Measurements from ENCODE around the gene CALML4.
"Not testable (repeated sequence)": the region's sequence is repeated elsewhere in the genome, so short reads cannot be mapped to it uniquely, and the experiment has no call there.

Gene CALML4

DNA sequence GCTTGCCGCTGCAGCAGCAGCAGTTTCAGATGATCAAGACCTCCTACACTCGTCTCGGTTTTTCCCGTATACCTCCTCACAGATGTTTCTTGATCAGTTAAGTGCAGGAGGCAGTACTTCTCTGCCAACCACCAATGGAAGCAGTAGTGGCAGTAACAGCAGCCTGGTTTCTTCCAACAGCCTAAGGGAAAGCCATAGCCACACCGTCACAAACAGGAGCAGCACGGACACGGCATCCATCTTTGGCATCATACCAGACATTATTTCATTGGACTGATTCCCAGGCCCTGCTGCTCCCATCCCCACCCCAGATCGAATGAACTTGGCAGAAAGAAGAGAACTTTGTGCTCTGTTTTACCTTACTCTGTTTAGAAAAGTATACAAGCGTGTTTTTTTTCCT lies 17.6 kb downstream of the CALML4 start:
- DNase-seq, result no peak

DNA sequence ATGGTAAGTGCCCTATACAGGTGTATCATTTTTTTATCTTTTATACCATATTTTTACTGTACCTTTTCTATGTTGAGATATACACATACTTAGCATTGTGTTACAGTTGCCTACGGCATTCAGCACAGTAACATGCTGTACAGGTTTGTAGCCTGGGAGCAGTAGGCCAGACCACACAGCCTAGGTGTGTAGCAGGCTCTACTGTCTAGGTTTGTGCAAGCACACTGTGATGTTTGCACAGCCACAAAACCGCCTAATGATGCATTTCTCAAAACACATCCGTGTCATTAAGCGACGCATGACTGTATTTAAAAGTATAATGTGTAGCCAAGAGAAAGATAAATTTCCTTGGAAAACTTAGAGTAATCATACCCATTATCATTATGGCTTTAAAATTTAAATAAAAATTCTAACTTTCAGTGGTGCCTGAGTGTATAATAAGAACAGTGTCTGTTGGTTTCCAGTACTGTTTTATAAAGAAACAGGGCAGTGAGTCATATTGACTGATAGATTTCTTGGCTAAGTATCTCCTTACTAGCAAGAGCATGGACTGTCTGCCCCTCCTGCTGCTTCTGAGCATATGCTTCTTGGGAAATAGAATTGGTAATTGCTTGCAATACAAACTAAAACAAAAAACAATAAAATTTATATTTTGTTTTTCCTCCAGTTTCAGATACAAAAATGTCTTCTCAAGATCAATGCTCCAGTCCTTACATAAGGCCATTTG lies 18.3 kb downstream of the CALML4 start:
- no peak for DNase-seq

DNA sequence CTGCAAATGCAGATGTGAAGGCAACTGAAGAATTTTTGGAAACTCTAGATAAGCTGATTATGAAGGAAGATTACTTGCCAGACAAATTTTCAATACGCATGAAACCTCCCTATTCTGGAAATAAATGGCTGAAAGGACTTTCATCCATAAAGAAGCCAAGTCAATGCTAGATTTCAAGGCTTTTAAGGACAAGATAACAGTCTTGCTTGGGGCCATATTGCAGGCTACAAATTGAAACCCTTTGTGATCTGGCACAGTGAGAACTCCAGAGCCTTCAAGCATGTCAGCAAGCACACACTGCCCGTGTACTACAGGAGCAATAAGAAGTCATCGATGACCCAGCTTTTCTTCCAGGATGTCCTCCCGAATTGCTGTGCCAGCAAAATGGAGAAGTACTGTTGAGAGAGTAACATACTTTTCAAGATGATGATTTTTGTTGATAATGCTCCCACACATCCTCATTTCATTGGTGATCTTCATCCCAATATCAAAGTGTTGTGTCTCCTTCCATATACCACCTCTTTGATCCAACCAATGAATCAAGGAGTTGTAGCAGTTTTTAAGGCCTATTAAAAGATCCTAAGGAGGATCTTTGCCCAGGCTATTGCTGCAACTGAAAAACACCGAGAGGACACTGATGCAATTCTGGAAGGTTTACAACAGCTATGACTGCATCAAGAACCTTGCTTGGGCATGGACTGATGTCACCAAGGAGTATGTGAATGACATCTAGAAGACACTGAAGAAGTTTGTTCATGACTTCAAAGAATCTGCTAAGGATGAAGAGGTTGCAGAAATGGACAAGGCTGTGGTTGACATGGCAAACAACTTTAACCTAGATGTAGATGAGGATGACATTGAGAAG lies 20.3 kb downstream of the CALML4 start:
- no peak for DNase-seq

DNA sequence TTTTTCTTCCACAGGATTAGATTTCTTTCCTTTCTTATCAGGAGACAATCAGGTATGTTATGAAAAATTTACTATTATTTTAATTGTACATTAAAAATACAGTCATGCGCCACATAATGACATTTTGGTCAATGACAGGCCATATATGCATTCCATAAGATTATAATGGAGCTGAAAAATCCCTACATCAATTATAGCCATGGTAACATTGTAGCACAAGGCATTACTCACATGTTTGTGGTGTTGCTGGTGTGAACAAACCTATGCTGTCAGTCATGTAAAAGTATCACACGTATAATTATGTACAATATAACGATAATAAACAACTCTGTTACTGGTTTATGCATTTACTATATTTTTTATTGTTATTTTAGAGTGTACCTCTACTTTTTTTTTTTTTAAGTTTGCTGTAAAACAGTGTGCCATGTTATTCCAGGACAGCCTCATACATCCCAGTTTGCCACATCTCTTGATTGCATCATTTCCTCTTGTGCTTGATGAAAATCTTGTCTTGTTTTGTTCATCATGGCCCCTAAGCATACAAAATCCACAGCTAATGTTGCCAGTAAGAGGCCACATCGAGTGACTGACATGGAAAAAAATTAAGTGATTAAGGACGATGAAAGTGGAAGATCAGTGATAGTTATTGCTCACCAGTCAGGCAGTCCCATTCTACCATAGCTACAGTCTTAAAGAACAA lies 21.4 kb downstream of the CALML4 start:
- no peak for DNase-seq

DNA sequence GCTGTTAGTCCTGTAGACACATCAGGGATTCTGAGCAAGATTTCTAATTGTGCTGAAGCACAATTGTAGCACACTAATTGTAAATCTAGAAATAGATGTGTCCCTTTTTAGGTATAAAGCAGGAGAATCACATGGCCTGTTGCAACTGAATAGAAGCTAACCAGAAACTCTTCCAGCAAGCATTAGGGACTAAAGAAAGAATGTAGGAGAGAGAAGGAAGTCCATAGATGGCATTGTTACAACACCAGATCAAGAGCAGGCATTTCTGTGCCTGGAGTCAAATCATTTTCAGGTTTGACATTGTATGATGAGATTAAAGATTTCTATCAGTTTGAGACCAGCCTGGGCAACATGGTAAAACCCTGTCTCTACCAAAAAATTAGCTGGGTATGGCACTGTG lies 27.4 kb downstream of the CALML4 start:
- no peak for DNase-seq

DNA sequence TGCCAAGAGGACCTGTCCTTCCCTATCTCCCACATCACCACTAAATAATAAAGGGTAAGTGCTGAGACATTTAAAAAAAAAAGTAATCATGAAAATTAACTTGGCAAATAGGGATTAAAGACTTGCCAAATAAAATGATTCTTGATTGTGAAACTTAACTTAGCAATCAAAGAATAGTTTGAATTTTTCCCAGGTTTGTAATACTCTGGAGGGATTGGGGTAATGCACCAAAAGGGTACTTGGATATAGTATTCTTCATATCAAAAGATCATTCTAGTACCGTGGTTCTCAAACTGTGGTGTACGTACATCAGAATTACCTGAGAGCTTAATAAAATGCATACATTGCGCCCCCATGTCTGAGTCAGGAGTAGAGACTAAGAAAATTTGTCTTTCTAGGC lies 28.5 kb downstream of the CALML4 start:
- DNase-seq, result no peak

DNA sequence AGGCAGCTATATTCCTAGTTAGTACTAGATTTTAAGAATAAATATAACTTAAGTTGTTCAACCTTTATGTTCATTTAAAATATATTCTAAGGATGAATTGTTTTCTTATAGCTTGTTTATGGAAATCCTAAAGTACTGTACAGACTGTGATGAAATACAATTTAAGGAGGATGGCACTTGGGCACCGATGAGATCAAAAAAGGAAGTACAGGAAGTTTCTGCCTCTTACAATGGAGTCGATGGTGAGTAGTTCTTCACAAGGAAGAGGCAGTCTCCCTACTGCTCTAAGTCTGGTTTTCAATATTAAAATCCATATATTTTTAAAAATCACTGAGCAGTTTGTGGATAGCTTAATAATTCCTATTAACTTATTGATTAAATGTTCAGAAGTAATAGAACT lies 29.6 kb downstream of the CALML4 start:
- DNase-seq, result no peak

DNA sequence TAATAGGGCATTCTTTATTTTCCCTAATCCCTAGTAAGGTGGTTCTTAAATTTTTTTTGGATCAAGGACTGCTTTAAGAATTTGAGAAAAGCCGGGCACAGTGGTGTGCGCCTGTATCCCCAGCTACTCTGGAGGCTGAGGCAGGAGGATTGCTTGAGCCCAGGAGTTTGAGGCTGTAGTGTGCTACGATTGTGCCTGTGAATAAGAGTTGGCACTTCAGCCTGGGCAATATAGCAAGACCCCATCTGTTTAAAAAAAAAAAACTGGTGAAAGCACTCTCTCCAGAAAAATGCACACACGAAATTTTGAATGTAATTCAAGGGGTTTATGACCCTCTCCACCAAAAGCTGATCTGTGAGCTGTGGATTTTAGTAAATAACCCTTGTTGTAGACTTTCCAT lies 32.0 kb downstream of the CALML4 start:
- no peak for DNase-seq

DNA sequence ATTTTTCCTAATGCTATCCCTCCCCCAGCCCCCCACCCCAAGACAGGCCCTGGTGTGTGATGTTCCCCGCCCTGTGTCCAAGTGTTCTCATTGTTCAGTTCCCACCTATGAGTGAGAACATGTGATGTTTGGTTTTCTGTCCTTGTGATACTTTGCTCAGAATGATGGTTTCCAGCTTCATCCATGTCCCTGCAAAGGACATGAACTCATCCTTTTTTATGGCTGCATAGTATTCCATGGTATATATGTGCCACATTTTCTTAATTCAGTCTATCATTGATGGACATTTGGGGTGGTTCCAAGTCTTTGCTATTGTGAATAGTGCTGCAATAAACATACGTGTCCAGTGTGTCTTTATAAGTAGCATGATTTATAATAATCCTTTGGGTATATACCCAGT lies 33.1 kb downstream of the CALML4 start:
- not testable (repeated sequence) for DNase-seq

DNA sequence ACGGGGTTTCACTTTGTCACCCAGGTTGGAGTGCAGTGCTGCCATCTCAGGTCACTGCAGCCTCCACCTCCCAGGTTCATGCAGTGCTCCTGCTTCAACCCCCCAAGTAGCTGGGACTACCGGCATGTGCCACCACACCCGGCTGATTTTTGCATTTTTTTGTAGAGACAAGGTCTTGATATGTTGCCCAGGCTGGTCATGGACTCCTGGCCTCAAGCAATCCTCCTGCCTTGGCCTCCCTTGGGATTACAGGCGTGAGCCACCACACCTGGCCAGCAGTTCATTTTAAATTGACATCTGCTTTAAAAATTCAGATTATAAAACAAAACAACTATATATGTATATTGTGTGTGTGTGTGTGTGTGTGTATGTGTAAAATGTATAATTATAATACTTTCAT lies 38.3 kb downstream of the CALML4 start:
- DNase-seq, result no peak

DNA sequence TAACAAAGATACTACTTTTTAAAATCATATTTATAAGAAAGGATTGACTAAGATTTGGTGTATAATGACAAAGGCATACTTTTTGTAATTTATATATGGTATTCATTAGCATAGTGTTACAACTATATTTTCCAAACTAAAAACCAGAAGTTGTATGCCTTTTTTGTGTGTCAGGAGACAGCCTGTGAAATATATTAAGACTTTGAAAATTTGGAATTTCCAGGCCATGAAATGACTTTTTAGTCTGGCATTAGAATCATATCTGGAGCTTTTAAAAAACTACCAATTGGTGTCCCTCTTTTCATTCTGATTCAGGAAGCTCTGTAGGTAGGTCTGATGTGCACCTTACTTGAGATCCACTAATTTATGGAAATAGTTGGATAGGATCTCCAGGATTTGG lies 41.9 kb downstream of the CALML4 start:
- no peak for DNase-seq

DNA sequence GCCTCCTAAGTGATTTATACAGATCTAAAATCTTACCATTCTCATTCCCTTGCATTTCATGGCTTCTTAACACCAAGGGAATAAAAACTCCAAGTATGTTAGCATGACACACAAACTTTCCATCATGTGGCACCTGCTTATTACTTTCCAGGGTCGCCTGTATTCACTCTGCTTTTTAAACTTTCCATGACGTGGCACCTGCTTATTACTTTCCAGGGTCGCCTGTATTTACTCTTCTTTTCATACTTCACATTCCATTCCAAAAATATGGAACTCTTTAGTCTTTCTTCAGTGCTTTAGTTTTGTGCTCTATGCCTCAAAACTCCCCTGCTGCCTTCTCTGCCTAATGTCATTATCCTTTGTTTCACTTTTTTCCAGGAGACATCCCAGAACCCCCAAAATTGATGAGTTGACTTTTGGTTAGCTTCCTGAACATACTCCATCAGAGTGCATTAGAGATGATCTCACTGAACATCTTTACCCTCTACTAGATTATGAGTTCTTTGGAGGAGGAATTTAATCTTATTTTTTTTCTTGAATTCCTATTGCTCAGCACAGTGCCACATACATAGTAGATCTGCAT lies 47.0 kb downstream of the CALML4 start:
- no peak for DNase-seq

DNA sequence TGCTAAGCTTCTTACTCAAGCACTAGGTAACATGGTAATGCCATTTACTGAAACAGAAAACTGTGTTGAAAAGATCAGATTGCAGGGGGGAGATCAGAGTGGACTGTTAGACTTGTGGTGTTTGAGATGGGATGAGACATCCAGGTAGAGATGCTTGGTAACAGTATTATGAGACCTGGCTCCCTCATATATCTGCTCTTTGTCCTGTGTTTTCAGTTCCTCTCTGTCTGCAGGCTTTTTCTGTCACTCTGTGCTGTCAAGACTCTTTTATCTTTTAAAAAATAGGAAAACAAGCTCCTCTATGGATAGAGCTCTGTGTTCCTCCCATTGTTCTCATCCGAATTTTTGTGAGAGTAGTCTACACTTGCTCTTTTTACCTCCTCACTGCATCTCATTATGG lies 48.1 kb downstream of the CALML4 start:
- no peak for DNase-seq

DNA sequence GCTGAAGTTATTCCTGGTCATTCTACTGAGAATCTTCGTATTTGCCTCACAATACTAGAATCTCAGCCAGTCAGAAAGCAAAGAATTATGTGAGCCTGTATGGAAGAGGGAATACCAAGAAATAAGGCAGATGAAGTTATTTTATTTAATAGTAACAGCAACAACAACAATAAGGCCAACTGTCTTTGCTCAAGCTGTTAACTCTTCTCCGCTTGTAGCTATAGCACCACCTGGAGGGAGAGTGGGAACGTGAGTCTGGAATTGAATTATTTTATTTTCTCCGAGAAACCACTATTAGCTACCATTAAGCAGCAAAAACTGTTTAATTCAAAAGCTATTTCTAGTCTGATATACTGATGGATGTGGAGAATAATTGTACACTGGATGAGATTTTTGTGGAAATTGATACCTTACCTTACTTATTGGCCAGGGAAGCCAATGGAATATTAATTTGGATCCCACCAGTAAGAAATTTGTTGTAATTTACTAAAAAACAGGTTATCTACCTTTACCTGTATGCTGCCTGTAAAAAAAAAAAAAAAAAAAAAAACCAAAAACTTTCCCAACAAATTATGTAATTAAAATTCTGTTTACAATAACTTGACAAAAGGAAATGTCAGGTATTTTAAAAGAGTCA lies 50.1 kb downstream of the CALML4 start:
- peak; percentile 43 to 72 for DNase-seq

DNA sequence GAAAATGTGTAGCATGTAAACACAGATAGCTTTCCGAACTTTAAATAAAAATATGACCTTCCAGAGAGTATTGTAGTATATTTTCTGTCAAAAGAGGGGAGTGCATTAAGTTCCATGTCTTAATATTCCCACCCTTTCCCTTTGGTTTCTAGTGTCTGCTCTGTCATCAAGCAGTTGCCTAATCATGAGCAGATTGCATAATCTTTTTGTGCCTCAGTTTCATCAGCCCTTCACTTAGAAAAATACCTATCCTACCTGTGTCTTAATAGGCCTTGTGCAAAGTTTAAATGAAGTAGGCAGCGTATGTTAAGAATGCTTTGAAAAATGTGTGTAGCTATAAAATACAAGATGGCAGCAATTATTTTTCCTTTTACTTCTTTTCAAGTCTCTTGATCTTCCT lies 52.8 kb downstream of the CALML4 start:
- DNase-seq, result no peak

DNA sequence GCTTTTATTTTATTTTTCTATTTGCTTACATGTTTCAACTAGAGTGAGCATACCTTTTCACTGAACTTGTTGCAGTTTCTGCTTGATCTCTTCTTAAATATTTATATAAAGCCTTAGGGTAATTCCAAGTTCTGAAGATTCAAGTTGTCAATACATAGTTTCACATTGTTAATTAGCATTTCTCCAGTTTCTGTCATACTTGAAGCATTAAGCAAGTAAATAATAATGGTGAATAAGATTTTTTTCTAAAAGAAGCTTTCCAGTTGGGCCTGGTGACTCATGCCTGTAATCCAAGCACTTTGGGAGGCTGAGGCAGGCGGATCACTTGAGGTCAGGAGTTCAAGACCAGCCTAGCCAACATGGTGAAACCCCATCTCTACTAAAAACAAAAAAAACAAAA lies 53.9 kb downstream of the CALML4 start:
- no peak for DNase-seq

DNA sequence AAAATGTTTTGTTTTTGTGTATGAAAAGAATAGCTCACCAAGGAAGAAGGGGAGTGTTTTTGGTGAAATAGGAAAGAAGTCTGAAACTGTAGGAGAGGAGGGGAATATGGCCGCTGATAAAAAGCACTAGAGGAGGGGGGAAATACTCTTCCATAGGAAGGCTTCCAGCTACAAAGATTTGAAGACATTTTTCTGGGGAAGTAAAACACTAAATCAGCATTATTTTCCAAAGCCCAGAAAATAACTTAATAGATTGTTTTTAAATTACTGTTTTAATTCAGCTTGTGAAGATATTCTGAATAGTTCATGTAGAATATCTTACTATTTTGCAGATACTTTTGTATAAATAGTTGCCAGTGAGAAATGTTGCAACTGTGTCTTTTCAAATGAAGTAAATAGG lies 54.9 kb downstream of the CALML4 start:
- DNase-seq, result no peak

DNA sequence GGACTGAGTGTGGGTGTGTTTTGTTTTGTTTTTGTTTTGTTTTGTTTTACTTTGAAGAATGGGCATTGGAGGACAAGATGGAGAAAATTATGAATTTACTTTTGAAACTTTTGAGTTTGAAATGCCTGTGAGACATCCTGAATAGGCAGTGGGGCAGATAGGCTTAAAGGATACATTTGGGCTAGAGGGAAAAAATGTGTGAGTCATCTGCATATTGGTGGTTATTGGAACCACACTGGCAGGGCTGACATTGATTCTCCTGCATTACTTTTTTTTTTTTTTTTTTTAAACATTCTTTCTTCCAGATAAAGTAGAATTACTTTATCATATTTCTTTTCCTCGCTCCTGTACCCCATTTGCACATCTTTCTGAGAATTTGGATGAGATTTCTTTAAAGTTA lies 56.1 kb downstream of the CALML4 start:
- no peak for DNase-seq

DNA sequence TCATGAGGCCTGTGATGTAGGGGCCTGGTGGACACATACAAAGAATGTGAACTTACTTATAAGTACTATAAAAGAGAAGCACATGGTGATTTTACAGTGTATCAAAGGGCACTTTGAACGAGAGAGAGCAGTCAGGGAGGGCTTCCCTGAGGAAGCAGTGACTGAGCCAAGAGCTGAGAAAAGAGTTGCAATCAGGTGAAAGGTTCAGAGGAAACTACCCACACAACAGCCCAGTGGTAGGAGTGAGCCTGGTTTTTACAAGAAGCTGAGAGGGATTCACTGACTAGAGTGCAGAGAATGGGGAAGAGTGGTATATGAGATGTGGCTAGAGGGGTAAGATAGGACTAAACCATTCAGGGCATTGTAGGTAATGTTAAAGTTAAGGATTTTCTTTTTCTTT lies 57.1 kb downstream of the CALML4 start:
- no peak for DNase-seq

DNA sequence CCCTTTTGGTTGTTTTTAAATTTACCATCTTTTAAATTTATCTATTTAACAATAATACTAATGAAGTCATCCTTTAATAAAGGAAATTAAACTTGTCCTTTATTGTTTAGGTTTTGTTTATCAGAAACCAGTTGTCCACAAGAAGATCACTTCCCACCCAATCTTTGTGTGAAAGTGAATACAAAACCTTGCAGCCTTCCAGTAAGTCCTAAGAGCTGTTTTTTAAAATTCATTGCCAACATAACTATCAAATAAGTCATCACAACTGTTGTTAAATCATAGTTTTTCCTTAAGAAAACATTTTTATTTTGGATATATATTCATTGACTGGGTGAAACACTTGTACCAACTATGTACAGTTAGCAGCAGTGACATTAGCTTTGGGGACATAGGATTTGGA lies 59.4 kb downstream of the CALML4 start:
- no peak for DNase-seq

DNA sequence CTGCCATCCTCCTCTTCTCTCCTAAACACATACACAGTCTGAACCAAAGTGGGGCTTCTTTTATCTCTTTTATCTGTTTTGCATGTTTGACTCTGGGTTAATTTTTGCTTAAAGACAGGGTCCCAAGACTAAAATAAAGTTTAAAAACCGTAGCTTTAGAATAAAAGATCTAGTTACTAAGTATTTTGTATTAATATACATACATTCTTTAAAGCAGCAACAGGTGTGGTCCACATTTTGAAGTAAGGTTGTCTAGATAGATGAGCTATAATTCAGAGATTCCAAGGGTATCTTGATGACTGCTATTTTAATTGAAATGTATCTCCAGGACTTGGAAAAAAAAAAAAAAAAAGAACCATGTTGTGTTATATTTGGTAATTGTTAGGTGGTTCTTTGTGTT lies 61.3 kb downstream of the CALML4 start:
- no peak for DNase-seq

DNA sequence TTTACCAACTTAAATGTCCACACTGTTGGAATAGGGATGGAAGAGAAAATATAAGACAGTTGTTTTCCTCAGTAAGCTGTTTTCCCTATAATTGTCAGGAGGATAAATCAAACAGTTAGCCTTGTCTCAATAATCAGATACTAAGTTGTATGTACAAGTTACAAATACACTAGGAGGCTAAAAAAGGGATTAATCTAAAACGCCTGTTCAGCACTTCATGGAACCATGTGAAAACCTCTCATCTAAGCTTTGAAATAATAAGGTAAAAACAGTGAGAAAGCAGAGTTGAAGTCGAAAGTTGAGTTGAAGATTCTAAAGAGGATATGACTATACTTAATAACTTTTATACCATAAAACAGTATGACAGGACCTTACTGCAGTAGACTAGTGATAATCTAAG lies 62.0 kb downstream of the CALML4 start:
- DNase-seq, result no peak

Measured in NCI-H524 (cell line).